Measurements from ENCODE around the gene CCDC194.

CCDC194 gene

DNA sequence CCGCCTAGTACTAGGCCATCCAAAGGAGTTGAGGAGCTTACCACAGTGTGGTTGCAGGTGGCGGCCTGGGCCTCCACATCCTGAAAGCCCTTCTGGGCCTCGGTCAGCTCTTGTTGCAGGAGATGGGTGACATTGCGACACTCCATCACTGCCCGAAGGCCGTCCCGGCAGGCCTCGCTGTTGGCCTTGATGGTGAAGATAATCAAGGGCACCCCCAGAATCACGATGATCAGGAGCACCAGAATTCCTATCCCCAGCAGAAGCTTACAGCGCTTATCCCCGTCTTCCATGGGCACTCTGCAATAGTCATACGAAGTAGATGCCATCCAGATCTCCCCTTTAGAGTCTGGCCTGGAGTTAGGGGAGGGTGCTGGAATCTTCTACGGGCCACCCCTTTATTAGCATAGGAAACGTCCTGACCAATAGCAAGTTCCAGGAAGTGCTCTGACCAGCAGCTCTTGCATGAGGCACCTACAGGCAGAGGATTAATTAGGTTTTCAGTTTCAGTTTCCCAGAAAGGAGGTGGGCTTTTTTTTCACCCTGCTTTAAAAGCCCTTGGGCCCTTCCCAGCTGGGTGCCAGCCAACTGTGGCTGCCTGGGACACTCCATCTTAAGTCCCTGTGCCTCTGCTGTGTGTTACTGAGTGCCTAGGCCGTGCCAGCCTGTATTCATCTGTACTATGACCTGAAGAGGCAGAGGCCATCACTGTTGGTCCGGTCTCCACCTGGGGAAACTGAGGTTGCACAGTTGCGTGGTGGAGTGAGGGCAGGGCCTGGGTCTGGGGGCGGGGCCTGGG lies 11.5 kb upstream of the CCDC194 start, which contains the start of gene BST2:
Gene BST2, minus strand, starts transcription at position 381 of the 796 bp plus-strand sequence. Its CDS starts 55 bp downstream, at position 326.
- DNase-seq = peak; percentile 73

DNA sequence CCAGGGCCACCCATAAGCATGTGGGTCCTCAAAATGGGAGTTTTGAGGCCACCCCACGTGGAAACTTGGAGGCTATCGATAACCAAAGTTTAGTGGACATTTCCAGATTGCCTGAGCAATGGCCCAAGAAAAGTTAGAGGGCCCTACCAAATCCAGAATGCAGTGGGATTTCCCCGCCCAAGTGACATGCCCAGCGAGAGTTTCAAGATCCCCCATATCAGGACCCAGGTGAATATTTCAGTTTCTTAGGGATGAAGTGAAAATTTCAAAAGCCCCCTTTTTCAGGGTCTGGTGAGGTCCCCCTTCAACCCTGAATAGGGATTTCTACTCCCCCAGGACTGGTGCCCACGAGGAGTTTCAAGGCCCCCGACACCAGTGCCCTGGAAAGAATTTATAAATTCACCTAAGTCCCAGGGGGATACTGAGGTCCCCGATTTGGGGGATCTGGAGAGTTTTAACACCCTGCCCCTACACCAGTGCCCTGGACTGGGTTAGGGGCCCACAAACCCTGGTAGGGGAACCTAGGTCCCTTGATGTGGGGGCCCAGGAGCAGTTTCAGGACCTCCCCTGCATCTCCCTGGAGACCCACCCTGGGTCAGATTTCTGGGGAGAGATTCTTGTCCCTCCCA lies 10.7 kb upstream of the CCDC194 start:
- DNase-seq = no peak

DNA sequence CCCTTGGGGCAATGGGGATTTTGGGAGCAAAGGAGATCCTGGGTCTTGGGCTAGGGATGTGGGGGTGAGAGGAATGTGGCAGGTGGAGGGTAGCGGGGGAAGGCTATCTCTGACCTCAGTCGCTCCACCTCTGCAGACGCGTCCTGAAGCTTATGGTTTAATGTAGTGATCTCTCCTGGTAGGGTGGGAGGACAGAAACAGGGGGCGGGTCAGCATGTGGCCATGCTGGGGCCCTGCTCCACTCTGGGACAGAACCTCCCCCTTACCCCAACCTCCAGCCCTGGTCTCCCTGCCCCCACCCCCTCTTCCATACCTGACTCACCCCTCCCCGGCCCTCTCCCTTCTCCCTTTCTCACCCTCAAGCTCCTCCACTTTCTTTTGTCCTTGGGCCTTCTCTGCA lies 10.0 kb upstream of the CCDC194 start:
- DNase-seq = no peak

DNA sequence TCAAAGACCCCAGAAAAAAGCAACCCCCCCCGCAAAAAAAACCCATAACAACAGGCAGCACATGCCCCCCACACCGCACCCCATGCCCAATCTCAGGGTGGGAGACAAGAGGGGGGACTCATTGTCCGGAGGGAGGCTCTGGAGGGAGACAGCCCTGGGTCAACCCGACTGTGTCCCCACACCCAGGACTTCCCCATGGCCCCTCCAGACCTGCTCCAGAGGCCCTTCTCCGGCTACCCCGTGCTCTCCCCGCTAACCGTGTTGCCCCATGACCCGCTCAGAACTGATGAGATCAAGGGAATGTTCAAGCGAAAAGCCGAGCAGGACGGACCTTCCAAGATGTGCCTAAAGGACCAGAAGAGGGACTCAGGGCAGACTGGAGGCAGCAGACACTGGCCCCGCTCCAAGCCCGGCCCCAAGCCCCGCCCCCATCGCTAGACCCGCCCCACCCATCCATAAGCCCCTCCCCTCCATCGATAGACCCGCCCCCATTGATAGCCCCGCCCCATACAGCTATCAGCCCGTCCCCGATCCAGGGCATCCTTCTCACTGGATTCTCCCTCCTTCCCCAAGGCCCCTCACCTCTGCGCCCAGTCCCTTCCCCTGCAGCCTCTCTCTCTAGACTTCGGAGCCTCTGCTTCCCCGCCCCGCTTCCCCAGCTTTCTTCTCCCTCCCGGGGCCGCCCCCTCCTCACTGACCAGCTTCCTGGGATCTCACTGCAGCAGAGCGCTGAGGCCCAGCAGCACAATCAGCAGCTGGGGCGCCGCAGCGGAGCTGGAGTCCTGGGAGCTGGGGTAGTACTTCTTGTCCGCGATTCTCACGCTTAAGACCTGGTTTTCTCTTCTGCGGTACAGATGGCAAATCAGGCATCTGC lies 9.2 kb upstream of the CCDC194 start:
- no peak for DNase-seq

DNA sequence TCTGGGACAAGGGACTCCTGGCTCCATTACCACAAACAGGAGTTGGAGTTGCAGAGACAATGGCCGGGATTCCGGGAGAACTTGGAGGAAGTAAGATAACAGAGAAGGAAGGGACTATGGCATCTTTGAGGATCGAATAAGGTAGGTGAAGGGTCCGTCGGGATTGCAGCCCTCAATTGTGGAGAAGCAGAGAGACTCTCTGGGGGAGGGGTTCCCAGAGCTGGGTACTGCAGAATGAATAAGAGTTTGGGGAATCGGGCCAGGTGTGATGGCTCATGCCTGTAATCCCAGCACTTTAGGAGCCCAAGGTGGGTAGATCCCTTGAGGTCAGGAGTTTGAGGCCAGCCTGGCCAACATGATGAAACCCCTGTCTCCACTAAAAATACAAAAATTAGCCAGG lies 7.6 kb upstream of the CCDC194 start:
- DNase-seq = no peak

DNA sequence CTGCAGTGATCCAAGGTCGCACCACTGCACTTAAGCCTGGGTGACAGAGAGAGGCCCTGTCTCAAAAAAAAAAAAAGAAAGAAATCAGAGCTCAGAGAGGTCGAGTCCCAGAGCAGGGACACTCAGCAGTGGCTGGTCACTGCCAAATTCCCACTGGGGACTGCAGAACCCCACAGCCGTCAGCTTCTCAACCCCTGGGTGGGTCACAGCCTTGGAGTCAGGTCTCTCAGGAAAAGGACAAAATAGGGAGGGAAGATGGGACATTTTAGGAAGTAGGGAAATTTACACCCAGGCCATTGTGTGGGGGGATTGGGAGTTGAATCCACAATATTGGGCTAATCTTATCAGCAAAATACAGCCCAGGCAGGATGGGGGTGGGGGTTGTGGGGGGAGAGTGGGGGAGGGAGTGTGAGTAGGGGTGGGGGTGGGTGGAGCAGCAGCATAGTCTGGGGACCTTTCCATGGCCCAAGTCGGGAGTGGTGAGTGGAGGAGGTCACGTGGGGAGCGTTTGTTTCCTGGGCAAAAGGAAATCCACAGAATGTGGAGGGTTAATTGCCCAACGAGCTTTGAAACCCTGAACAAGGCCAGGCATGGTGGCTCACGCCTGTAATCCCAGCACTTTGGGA lies 5.0 kb upstream of the CCDC194 start:
- DNase-seq = no peak

DNA sequence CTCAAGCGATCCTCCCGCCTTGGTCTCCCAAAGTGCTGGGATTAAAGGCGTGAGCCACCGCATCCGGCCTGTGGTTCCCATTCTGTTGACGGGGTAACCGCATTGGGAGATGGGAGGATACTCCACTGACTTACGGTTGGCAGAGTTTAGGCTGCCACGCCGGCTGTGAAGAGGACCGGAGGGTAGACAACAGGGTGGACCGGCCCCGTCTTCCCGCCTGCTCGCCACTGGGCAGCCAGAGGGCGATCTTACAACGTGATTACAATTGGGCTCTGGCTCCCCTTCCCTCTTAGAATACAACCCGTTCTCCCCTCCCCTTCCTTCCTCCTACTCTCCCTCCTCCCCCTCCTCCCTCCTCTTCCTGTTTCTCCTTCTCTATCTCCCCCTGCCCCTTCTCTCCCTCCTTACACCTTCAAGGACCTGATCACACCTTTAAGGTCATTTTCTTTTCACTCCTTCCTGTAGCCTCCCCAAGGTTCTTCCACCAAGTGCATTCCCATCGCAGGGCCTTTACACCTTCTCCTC lies 957 bp upstream of the CCDC194 start:
- no peak for DNase-seq

DNA sequence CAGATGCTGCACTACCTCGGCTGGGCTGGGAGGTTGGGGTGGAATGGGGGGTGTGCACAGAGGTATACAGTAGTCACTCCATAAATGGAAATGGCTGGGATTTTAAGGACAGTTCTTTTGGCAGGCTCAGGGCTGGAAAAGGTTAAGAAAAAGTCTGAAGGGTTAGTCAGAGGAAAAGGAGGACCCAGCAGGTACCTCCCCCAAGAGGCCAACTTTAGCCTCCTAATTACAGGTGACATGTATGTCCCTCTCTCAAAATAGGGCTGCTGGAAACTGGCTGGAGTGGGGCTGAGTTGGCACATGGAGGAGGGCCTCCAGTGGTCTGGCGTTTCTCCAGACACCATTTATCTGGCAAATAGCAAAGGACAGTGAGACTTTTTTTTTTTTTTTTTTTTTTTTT lies 994 bp downstream of the CCDC194 start:
- no peak for DNase-seq

DNA sequence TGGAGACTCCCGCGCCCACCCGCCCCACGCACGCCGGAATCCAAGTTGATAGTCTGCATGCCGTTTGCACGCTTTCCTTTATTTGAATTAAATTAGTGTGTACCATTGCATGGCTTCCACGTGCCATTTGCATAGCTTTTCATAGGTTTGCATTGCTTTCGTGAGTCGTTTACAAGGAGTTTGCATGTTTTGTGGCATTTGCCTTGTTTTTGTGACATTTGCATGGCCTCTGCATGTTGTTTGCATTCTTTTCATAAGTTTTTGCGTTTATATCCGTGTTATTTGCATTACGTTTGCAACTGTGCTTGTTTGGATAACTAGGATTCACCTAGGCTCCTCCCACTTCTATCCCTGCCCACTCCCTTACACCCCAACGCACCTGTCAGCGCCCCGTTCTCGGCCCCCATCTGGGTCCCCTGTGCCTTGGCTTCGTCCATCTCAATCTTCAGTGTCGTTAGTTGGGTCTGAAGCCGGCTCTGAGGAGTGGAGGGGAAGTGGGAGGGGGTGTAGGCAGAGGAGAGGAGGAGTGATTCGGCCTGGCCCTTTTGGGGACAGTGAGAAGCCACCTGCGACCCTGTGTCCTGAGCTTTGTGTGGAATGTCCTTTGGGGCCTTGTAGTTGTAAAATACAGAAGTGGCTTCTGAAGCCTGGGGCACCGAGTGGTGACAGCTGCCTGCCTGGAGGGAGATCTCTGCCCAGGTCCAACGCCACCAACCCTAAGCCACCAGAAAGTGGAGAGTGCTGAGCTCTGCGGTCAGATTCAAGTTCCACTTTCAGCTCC lies 2.4 kb downstream of the CCDC194 start:
- DNase-seq = no peak

DNA sequence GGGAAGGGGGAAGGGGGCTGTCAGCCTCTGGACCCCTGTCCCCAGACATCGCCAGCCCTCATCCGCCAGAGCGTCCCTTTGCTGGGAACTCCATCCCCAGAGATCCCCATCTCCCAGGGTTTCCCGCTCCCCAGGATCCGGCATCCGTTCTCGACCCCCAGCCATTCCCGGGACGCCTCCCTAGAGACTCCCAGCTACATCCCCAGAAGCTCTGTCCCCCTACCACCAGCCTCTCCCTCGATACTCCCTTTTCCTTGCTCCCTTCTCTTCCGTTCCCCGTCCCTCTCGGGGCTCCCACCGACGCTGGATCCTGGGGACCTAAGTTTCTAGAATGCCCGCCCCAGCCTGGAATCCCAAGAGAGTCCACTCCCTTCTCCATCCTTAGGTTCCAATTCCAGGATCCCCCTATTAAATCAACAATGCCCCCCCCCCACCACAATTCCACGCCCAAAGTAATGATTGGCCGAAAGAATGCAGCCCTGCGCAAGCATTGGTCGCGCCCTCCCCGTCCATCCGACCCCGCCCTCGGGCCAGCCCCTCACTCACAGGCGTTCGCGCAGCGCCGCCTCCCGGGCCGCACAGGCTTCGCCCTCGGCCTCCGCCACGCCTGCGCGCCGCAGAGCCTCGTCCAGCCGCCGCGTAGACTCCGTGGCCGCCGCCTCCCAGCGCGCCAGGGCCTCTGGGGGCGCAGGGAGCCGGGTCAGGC lies 3.2 kb downstream of the CCDC194 start:
- no peak for DNase-seq

DNA sequence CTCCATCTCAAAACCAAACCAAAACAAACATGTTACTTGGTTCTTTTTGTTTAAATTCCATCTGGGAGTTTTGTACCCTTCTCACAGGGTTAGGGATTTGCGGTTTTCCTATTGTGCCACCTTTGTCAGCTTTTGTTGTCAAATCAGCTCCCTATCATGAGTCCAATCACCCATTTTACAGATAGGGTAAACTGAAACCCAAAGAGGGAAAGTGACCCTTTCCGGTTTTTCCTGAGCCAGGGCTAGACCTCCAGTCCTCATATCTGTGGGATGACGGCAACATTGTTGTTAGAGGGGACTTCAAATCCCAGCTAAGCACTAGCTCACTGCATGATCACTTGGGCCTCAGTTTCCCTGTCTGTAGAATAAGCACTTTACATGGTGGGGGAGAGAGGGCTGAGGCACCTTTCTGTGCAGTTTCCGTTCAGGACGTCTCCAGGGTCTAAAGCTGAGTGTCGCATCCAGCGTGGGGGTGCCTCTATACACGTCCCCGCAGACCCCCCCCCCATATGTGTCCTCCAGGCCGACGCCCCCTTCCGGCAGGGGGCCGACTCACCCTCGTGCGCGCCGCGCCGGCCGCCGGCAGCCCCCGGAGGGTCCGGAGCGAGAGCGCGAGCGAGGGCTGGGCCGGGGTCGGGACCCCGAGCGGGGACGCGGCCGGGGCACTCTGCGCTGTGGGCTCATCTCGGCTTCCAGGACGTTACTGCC lies 3.9 kb downstream of the CCDC194 start:
- no peak for DNase-seq

DNA sequence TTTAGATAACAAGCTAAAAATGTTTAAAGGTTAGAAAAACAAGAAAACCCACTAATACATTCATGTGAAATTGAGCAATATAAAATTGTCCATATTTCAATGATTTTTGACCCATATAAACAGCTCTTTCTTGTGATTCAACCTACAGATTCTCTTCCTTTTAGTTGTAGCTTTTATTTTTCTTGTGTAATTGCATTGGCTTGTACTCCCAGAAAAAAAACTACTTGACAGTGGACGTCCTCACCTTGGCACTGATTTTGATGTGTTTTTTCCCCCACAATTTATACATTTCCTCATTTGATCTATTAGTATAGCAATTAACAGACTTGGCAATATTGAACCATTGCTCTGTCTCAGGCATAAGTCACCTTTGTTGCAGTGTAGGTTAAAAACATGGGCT lies 4.7 kb downstream of the CCDC194 start:
- DNase-seq = no peak

DNA sequence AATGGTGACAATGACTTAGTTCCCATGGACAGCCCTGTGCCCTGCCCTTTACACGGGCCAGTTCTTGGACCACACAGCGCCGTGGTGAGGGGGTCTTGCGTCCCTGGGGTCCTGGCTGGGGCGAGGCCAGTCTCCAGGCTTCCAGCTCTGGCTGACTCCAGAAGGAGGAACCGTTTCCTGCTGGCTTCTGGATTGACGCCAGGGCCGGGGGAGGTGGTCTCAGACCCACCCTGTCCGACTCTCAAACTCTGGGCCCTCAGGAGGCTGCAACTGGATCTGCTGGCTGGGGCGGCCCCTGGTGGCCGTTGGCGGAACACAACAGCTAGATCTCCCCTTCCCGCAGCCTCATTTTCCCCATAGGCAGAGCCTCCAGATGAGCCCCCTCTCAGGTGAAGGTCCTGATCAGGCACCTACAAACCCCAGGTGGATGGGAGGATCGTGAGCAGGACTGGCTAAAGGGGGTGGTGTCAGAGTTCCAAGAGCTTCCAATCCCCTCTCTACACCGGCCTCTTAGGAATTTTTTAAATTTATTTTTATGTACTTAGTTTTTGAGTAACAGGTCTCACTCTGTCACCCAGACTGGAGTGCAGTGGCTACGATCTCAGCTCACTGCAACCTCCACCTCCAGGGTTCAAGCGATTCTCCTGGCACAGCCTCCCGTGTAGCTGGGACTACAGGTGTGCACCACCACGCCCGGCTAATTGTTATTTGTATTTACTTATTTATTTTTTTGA lies 8.0 kb downstream of the CCDC194 start:
- no peak for DNase-seq

DNA sequence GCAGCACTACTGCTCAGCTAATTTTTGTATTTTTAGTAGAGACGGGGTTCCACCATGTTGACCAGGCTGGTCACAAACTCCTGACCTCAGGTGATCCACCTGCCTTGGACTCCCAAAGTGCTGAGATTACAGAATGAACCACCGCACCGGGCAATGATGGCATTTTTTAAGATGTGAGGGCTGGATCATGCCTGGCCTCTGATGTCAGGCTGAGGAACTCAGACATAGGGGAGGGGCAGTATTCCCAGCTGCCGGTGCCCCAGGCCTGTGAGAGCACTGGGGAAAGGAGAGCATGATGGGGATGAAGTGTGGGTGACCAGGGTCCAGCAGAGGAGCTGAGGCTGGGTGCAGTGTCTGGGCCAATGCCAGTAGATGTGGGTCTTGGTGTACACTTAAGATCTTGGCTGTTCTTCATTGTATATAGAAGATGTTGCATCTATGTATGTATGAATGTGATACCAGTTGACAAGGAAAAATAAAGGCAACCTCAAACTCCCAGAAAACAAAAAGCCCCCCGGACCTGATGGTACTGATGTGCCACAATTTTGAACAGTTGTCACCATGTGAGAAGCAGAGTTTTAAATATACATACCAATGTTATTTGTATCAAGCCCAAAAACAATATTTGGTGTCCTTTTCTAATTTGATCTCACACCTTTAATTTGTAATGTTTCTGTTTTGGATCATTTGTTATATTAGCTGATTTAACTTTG lies 13.4 kb downstream of the CCDC194 start:
- no peak for DNase-seq

DNA sequence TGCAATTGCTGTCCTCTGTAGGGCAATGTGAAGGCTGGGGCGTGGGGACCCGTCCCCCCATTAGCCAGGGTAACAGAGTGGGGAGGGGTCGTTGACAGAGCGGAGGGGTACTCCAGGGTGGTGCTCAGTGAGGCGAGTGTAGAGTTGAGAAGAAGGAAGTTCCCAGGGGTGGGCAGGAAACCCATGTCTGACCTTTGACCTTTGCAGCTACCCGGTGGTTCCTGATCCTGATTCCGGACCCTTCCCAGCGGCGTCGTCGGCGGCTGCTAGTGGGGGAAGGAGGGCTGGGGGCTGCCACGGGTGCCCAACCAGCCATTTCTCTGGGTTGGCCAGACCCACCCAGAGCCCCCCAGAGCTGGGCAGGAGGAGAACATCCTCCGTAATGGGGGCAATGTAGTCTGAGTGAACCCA lies 14.8 kb downstream of the CCDC194 start:
- DNase-seq = no peak

DNA sequence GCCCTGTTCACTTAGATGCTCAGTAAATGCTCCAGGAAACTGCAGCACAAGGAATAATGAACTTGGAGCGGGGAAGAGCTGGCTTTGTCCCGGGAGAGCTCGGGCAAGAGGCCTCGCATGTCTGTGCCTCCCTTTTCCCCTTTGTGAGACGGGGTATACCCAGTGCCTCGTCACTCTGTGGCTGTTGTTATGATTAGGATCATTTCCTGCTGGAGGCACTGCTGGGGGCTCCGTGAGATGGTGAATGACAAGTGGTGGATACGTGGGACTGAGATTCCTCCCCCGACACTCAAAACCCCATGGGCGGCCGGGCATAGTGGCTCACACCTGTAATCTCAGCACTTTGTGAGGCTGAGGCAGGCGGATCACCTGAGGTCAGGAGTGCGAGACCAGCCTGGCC lies 15.7 kb downstream of the CCDC194 start:
- no peak for DNase-seq

DNA sequence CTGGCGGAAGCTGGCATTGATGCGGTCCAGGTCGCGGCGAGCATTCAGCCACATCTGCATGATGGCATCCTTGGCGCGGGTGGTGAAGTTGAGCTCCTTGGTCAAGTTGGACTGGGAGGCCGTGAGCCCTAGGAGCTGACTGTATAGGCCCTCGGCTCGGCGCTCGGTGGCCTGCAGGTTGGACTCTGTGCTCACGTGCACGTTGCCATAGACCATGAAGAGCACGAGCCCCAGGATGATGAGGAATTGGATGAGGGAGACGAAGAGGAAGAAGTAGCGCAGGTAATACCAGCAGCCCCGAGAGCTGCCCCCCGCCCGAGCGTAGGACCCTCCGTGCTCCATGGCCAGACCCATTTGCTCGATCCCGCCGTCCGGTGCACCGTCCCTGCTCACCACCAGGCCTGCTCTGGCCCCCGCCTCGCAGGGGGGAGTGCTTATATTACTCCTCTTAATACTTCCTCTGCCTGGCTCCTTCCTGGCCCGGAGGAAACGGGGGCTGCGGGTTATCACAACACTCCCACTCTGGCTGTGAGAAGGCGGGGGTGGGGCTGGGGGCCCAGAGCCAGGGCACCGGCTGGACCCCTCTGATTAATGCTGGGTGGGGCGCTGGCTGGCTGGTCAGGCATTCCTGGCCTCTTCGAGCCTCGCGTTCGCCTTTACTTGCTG lies 16.9 kb downstream of the CCDC194 start, which contains the start of gene PLVAP:
Gene PLVAP, minus strand, starts transcription at position 408 of the 666 bp plus-strand sequence. Its CDS starts 54 bp downstream, at position 354.
- no peak for DNase-seq

DNA sequence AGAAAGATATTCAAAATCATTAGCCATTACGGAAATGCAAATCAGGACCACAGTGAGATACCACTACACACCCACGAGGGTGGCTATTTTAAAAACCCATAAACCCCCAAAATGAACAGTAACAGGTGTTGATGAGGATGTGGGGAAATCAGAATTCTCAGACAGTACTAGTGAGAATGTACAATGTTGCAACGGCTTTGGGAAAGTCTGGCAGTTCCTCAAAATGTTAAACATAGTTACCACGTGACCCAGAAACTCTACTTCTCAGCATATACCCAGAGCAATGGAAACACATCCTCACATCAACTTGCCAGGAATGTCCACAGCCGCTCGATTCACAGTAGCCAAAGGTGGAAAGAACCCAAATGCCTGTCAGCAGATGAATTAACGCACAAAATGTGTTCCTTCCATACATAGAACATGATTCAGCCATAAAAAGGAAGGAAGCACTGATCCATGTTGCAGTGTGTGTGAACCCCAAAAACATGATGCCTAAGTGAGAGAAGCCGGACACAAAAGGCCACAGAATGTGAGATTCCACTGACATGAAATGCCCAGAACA lies 23.9 kb downstream of the CCDC194 start:
- peak; percentile 44 for DNase-seq

All from SIG-M5 (cell line).